Measurements from ENCODE around the gene SCUBE2. TPM values are rescaled to one million over a fixed set of nuclear protein-coding genes. Genes with fewer than 3 reads are reported as not detected.

Gene SCUBE2
- total RNA-seq, 4 donors from 2014 or later = 0.88 to 66.8 (median 5.9) TPM

DNA sequence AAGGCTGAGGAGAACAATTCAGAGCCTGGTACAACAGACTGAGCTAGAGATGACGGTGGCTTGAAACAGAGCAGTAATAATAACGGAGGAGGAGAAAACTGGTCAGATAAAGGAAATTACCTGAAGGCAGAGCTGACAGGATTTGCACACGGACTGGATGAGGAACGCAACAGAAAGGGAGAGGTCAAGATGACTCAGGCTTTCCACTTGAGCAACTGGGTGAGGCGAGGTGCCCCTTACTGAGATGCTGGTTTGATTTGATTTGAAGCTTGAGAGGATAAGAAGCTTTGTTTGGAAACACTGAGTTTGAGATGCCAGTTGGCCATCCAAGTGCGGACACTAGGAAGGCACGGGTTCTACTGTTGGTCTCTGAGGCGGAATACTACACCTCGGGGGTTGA lies 52.2 kb downstream of the SCUBE2 start:
- DNase-seq = no peak
- intact Hi-C loops (cut with DNase I; ENCODE audit: low total_unique reads) = no loop called here
- Histone ChIP-seq H3K27ac (no peak overlapping the region), H3K4me3 (no peak overlapping the region), H3K27me3 (no peaks in the 10 kb centered on the region), H3K9me3 (no peaks in the 10 kb centered on the region), H3K36me3 (no peaks in the 10 kb centered on the region), H3K4me1 (no peaks in the 10 kb centered on the region)
- TF ChIP-seq POLR2A (IDR thresholded peaks at IDR 0.05) = no peak
- TF ChIP-seq, protein P1, sequence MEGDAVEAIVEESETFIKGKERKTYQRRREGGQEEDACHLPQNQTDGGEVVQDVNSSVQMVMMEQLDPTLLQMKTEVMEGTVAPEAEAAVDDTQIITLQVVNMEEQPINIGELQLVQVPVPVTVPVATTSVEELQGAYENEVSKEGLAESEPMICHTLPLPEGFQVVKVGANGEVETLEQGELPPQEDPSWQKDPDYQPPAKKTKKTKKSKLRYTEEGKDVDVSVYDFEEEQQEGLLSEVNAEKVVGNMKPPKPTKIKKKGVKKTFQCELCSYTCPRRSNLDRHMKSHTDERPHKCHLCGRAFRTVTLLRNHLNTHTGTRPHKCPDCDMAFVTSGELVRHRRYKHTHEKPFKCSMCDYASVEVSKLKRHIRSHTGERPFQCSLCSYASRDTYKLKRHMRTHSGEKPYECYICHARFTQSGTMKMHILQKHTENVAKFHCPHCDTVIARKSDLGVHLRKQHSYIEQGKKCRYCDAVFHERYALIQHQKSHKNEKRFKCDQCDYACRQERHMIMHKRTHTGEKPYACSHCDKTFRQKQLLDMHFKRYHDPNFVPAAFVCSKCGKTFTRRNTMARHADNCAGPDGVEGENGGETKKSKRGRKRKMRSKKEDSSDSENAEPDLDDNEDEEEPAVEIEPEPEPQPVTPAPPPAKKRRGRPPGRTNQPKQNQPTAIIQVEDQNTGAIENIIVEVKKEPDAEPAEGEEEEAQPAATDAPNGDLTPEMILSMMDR (IDR thresholded peaks at IDR 0.05) = no peak

DNA sequence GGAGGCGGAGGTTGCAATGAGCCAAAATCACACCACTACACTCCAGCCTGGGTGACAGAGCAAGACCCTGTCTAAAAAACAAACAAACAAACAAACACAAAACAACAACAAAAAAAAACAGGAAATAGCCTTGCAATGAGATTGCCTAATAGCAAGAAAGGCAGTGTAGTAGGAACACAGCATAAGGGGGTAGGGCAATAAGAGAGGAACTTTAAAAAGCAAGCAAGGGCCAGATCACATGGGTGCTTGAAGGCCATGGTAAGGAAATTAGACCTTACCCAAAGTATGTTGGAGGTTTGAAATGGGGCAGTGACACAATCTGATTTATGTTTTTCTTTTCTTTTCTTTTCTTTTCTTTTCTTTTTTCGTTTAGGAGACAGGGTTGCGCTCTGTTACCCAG lies 52.9 kb downstream of the SCUBE2 start:
- H3K27ac ChIP-seq = no peak overlapping the region
- intact Hi-C loops (cut with DNase I; ENCODE audit: low total_unique reads) = no loop called here
- H3K9me3 ChIP-seq = no peaks in the 10 kb centered on the region
- H3K4me1 ChIP-seq = no peaks in the 10 kb centered on the region
- H3K36me3 ChIP-seq = no peaks in the 10 kb centered on the region
- H3K27me3 ChIP-seq = no peaks in the 10 kb centered on the region
- H3K4me3 ChIP-seq = no peak overlapping the region
- no peak for DNase-seq
- TF ChIP-seq, protein P1 (IDR thresholded peaks at IDR 0.05) = no peak
- no peak for TF ChIP-seq POLR2A (IDR thresholded peaks at IDR 0.05)

DNA sequence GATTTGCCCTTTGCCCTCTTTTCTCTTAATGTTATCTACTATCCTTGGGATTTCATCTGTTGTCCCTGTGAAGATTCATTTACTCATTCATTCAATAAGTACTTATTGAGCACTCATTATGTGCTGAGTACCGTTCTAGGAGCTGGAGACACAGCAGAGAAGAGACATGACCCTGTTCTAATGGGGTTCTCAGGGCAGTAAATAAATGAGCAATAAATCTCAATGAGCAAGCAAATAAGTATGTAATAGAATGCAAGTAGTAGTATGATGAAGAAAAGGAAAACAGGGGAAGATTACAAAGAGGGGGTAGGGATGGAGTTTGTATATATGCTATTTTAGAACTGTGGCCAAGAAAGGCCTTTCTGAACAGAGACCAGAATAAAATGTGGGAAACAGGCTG lies 53.4 kb downstream of the SCUBE2 start:
- Histone ChIP-seq H3K27ac (no peak overlapping the region), H3K36me3 (no peaks in the 10 kb centered on the region), H3K9me3 (no peaks in the 10 kb centered on the region), H3K4me3 (no peak overlapping the region), H3K4me1 (no peaks in the 10 kb centered on the region), H3K27me3 (no peaks in the 10 kb centered on the region)
- intact Hi-C loops (cut with DNase I; ENCODE audit: low total_unique reads) = no loop called here
- no peak for DNase-seq
- TF ChIP-seq, protein P1 (IDR thresholded peaks at IDR 0.05) = no peak
- TF ChIP-seq POLR2A (IDR thresholded peaks at IDR 0.05) = no peak

DNA sequence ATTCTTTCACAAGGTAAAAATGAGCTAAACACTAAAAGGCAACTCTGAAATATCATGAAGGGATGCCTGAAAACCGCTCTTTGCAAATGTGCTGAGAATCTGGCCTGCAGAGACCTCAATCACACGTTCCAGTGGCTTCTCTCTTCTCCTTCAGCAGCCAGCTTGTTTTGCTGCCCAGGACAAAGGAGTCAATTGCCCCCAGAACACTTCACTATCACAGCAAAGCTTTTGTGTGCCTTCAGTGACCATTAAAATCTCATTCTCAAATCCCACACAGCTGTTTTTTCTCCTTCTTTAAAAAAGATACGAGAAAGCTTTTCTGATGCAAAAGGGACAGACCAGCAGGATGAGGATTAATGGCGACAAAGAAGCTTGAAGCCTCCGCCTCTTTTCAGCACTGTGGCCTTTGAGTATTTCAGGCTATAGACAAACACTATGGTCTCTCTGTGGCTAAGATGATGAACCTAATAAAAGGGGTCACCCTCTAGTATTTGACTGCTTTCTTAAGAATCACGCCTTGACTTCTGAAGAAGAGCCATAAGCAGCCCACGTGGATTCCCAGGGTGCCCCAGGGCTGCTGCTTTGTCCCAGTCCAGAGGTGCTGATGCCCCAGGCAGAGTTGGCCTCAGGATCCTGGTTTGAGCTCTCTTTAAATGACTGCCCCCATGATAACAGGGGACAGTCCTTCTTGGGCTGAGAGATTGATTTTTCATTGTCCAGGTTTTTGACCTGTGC lies 54.2 kb downstream of the SCUBE2 start:
- no peaks in the 10 kb centered on the region for H3K9me3 ChIP-seq
- no peaks in the 10 kb centered on the region for H3K4me1 ChIP-seq
- intact Hi-C loops (cut with DNase I; ENCODE audit: low total_unique reads) = no loop called here
- H3K4me3 ChIP-seq = no peak overlapping the region
- TF ChIP-seq, protein P1 (IDR thresholded peaks at IDR 0.05) = no peak
- no peak for TF ChIP-seq POLR2A (IDR thresholded peaks at IDR 0.05)
- no peak overlapping the region for H3K27ac ChIP-seq
- DNase-seq = no peak
- H3K27me3 ChIP-seq = no peaks in the 10 kb centered on the region
- no peaks in the 10 kb centered on the region for H3K36me3 ChIP-seq

DNA sequence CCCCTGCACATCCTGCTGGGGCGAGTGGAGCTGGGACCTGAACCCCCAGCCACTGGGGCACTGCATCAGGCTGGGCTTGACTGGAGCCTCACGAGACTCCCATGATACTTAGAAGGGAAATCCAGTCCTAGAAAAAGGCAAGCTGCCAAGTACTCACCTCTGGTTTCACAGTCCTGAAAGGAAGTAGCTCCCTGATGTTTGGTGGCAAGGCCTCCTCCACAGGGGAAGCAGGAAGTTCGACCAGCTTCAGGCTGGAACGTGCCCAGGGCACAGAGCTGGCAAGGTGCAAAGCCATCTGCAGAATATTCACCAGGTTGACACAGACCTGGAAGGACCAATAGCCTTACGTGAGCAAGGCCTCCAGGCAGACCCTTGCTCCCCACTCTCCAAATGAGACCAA lies 60.8 kb downstream of the SCUBE2 start:
- no peak overlapping the region for H3K4me3 ChIP-seq
- no peaks in the 10 kb centered on the region for H3K27me3 ChIP-seq
- no peak for TF ChIP-seq POLR2A (IDR thresholded peaks at IDR 0.05)
- TF ChIP-seq, protein P1 (IDR thresholded peaks at IDR 0.05) = no peak
- intact Hi-C loops (cut with DNase I; ENCODE audit: low total_unique reads) = no loop called here
- no peaks in the 10 kb centered on the region for H3K36me3 ChIP-seq
- H3K27ac ChIP-seq = no peak overlapping the region
- no peak for DNase-seq
- H3K9me3 ChIP-seq = no peaks in the 10 kb centered on the region
- no peaks in the 10 kb centered on the region for H3K4me1 ChIP-seq
